Osteoblast (primary cell): ENCODE measurements around the gene AATF. TPM values are rescaled to one million over a fixed set of nuclear protein-coding genes. Genes with fewer than 3 reads are reported as not detected.

Source experiments
- DNase-seq: peaks from one replicate; pipeline ENCODE4 v3.0.0; 2011; ENCODE audit warnings: low spot score, mixed read lengths; ENCODE audit not compliant: insufficient read length; ENCODE audit errors: missing footprints
- H2AFZ ChIP-seq: 2 replicates; pipeline ENCODE4 v1.6.0; 2011; ENCODE audit warnings: mild to moderate bottlenecking, low read length
- H3K27ac ChIP-seq: 2 replicates; pipeline ENCODE4 v1.5.1; 2011; ENCODE audit warnings: mild to moderate bottlenecking, low read depth, low read length, moderate library complexity
- H3K27me3 ChIP-seq: 2 replicates; pipeline ENCODE4 v1.6.0; 2012; ENCODE audit warnings: mild to moderate bottlenecking, control low read depth, inconsistent platforms, low read length, moderate library complexity; ENCODE audit not compliant: insufficient read depth
- H3K36me3 ChIP-seq: 2 replicates; pipeline ENCODE4 v1.5.1; 2011; ENCODE audit warnings: mild to moderate bottlenecking, low read length, control low read depth, moderate library complexity; ENCODE audit not compliant: insufficient read depth
- H3K4me1 ChIP-seq: 2 replicates; pipeline ENCODE4 v1.5.1; 2011; ENCODE audit warnings: mild to moderate bottlenecking, low read length, control low read depth, moderate library complexity; ENCODE audit not compliant: insufficient read depth
- H3K4me2 ChIP-seq: 2 replicates; pipeline ENCODE4 v1.6.0; 2011; ENCODE audit warnings: mild to moderate bottlenecking, low read length; ENCODE audit not compliant: insufficient read depth
- H3K4me3 ChIP-seq: fragments of 200-600 bp; sonication (generic); 3 replicates; pipeline ENCODE4 v1.5.1; 2012; ENCODE audit warnings: mild to moderate bottlenecking, low read length, inconsistent platforms; ENCODE audit not compliant: insufficient read depth
- H3K79me2 ChIP-seq: 2 replicates; pipeline ENCODE4 v1.6.0; 2012; ENCODE audit warnings: mild to moderate bottlenecking, low read length, control low read depth, inconsistent platforms; ENCODE audit not compliant: insufficient read depth
- H3K9me3 ChIP-seq: 2 replicates; pipeline ENCODE4 v1.5.1; 2011; ENCODE audit warnings: low read depth, low read length, control low read depth
- H4K20me1 ChIP-seq: 2 replicates; pipeline ENCODE4 v1.6.0; 2012; ENCODE audit warnings: mild to moderate bottlenecking, low read length, control low read depth; ENCODE audit not compliant: insufficient read depth
- small RNA-seq: library from RNA; depleted of rRNA; stranded (forward); fragments of <200 nt; gene quantifications from one replicate; pipeline ENCODE3, GENCODE V24; 2012
- total RNA-seq: library from RNA; depleted of rRNA; stranded (reverse); fragments of >200 nt; gene quantifications from 2 replicates; pipeline ENCODE4 v1.2.3, GENCODE V29; 2012
- TF ChIP-seq, protein P1 (sequence below): IDR thresholded peaks from 2 replicates; pipeline ENCODE4 v1.5.1; 2011; ENCODE audit warnings: mild to moderate bottlenecking, low read depth, low read length, moderate library complexity; ENCODE audit errors: extremely low read depth

Gene AATF
- total RNA-seq, 1 donor, result 22.4 TPM

DNA sequence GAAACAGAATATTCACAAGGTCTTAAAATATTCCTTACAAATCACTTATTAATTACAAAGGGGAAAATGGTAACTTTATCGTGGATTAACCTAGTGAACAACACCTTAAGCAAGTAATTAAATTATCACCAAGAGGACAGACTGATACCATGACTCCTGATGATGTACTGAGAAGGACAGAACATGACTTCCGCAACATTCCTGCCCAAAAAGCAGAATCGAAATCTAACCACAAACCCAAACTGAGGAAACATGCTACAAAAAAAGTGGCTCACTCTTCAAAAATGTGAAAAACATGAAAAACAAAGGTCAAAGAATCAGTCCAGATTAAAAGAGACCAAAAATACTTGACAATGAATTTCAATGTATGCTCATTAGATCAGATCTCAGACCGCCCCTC is 151.5 kb downstream of the AATF start:
- Histone ChIP-seq H2AFZ (no peak overlapping the region), H3K4me1 (no peaks in the 10 kb centered on the region), H3K4me3 (no peak overlapping the region), H3K27ac (no peak overlapping the region), H3K36me3 (peaks cover 36% of the 10 kb centered on the region), H3K4me2 (no peak overlapping the region), H4K20me1 (no peaks in the 10 kb centered on the region), H3K79me2 (no peaks in the 10 kb centered on the region), H3K9me3 (no peaks in the 10 kb centered on the region), H3K27me3 (no peaks in the 10 kb centered on the region)
- no peak for DNase-seq
- TF ChIP-seq, protein P1, sequence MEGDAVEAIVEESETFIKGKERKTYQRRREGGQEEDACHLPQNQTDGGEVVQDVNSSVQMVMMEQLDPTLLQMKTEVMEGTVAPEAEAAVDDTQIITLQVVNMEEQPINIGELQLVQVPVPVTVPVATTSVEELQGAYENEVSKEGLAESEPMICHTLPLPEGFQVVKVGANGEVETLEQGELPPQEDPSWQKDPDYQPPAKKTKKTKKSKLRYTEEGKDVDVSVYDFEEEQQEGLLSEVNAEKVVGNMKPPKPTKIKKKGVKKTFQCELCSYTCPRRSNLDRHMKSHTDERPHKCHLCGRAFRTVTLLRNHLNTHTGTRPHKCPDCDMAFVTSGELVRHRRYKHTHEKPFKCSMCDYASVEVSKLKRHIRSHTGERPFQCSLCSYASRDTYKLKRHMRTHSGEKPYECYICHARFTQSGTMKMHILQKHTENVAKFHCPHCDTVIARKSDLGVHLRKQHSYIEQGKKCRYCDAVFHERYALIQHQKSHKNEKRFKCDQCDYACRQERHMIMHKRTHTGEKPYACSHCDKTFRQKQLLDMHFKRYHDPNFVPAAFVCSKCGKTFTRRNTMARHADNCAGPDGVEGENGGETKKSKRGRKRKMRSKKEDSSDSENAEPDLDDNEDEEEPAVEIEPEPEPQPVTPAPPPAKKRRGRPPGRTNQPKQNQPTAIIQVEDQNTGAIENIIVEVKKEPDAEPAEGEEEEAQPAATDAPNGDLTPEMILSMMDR, result no peak

- no peak overlapping the region for H3K4me2 ChIP-seq
- no peaks in the 10 kb centered on the region for H3K4me1 ChIP-seq
- H3K79me2 ChIP-seq, result no peaks in the 10 kb centered on the region
- no peak overlapping the region for H3K4me3 ChIP-seq
- H3K27ac ChIP-seq, result no peak overlapping the region
- H2AFZ ChIP-seq, result no peak overlapping the region
- no peaks in the 10 kb centered on the region for H4K20me1 ChIP-seq
- no peaks in the 10 kb centered on the region for H3K9me3 ChIP-seq
- TF ChIP-seq, protein P1, result no peak
- no peak for DNase-seq
- peaks cover 29% of the 10 kb centered on the region for H3K36me3 ChIP-seq
- no peaks in the 10 kb centered on the region for H3K27me3 ChIP-seq
These were observed 152.6 kb downstream of the AATF start for GRCh38 chr17:37101306-37101705.

- H3K9me3 ChIP-seq, result no peaks in the 10 kb centered on the region
- H3K4me3 ChIP-seq, result no peak overlapping the region
- no peak overlapping the region for H2AFZ ChIP-seq
- H3K79me2 ChIP-seq, result no peaks in the 10 kb centered on the region
- no peak overlapping the region for H3K27ac ChIP-seq
- TF ChIP-seq, protein P1, result no peak
- H3K27me3 ChIP-seq, result no peaks in the 10 kb centered on the region
- peaks cover 6% of the 10 kb centered on the region for H3K4me1 ChIP-seq
- H3K36me3 ChIP-seq, result peaks cover 20% of the 10 kb centered on the region
- H3K4me2 ChIP-seq, result no peak overlapping the region
- DNase-seq, result no peak
- peaks cover 10% of the 10 kb centered on the region for H4K20me1 ChIP-seq
These were observed 154.5 kb downstream of the AATF start for GRCh38 chr17:37103231-37103630.

GRCh38 chr17:37106049-37106448 is 157.3 kb downstream of the AATF start:
- Histone ChIP-seq H3K9me3 (no peaks in the 10 kb centered on the region), H2AFZ (no peak overlapping the region), H3K79me2 (no peaks in the 10 kb centered on the region), H3K27me3 (no peaks in the 10 kb centered on the region), H3K36me3 (peaks cover 38% of the 10 kb centered on the region), H3K4me3 (no peak overlapping the region), H3K27ac (no peak overlapping the region), H3K4me2 (no peak overlapping the region), H4K20me1 (peaks cover 10% of the 10 kb centered on the region), H3K4me1 (peaks cover 6% of the 10 kb centered on the region)
- DNase-seq, result no peak
- TF ChIP-seq, protein P1, result no peak

Small RNAs within 50 kb of the gene (small RNA-seq; reads per million reads assigned to genes)
- gene AC243773.2 (not detected), gene MIR2909 (not detected)

Other genes starting within 250 kb of the AATF start
- gene LHX1, start 11.5 kb upstream of the AATF start, total RNA-seq, result not detected in 2 replicates